Endothelial cell (in vitro differentiated cells): ENCODE measurements around the gene ANKS1B. TPM values are rescaled to one million over a fixed set of nuclear protein-coding genes. Genes with fewer than 3 reads are reported as not detected.

Source experiments
- DNase-seq: peaks from one replicate; pipeline ENCODE4 v3.0.0; 2021; ENCODE audit warnings: low spot score
- H3K27ac Mint-ChIP-seq: one replicate; pipeline ENCODE4 v1.8.0; 2021; ENCODE audit warnings: mixed read lengths, inconsistent platforms; ENCODE audit not compliant: unreplicated experiment
- H3K27me3 Mint-ChIP-seq: one replicate; pipeline ENCODE4 v1.8.0; 2021; ENCODE audit warnings: mild to moderate bottlenecking, moderate library complexity, mixed read lengths, inconsistent platforms; ENCODE audit not compliant: unreplicated experiment
- H3K36me3 Mint-ChIP-seq: one replicate; pipeline ENCODE4 v1.8.0; 2021; ENCODE audit warnings: mild to moderate bottlenecking, low read depth, mixed read lengths, inconsistent platforms; ENCODE audit not compliant: unreplicated experiment
- H3K4me1 Mint-ChIP-seq: one replicate; pipeline ENCODE4 v1.8.0; 2021; ENCODE audit warnings: mild to moderate bottlenecking, mixed read lengths, inconsistent platforms; ENCODE audit not compliant: unreplicated experiment
- H3K4me3 Mint-ChIP-seq: one replicate; pipeline ENCODE4 v1.8.0; 2021; ENCODE audit warnings: mild to moderate bottlenecking, mixed read lengths, inconsistent platforms; ENCODE audit not compliant: unreplicated experiment
- H3K9me3 Mint-ChIP-seq: one replicate; pipeline ENCODE4 v1.8.0; 2021; ENCODE audit warnings: mixed read lengths, inconsistent platforms; ENCODE audit not compliant: unreplicated experiment
- CTCF ChIP-seq: fragments of 200-600 bp; sonication (generic); IDR thresholded peaks from one replicate; pipeline ENCODE4 v1.5.0; 2021; ENCODE audit warnings: antibody characterized with exemption; ENCODE audit not compliant: unreplicated experiment
- total RNA-seq: library from RNA; stranded (reverse); fragmentation: NEBNext Ultra II Directional; extraction: Animal tissue kit (Norgen Biotek cat#: 25700); gene quantifications from one replicate; pipeline ENCODE4 v1.2.1, GENCODE V29; 2021; ENCODE audit not compliant: unreplicated experiment

Gene ANKS1B
- total RNA-seq, 1 donor from 2014 or later = 2.6 TPM

- Mint-ChIP-seq H3K36me3 (no peaks in the 10 kb centered on the region), H3K4me1 (peaks cover 3% of the 10 kb centered on the region), H3K27me3 (no peaks in the 10 kb centered on the region), H3K4me3 (no peak overlapping the region), H3K27ac (no peak overlapping the region), H3K9me3 (no peaks in the 10 kb centered on the region)
- DNase-seq = no peak
- TF ChIP-seq CTCF = no peak
These were observed 277.8 kb downstream of the ANKS1B start for GRCh38 chr12:99706736-99707473.

GRCh38 chr12:99704458-99704857 lies 280.3 kb downstream of the ANKS1B start:
- Mint-ChIP-seq H3K27me3 (no peaks in the 10 kb centered on the region), H3K9me3 (no peaks in the 10 kb centered on the region), H3K4me3 (no peak overlapping the region), H3K36me3 (no peaks in the 10 kb centered on the region), H3K4me1 (no peaks in the 10 kb centered on the region), H3K27ac (no peak overlapping the region)
- DNase-seq = no peak
- no peak for TF ChIP-seq CTCF

GRCh38 chr12:99704036-99704435 lies 280.7 kb downstream of the ANKS1B start:
- H3K36me3 Mint-ChIP-seq = no peaks in the 10 kb centered on the region
- H3K4me3 Mint-ChIP-seq = no peak overlapping the region
- no peak for TF ChIP-seq CTCF
- DNase-seq = no peak
- no peak overlapping the region for H3K27ac Mint-ChIP-seq
- H3K4me1 Mint-ChIP-seq = no peaks in the 10 kb centered on the region
- no peaks in the 10 kb centered on the region for H3K27me3 Mint-ChIP-seq
- H3K9me3 Mint-ChIP-seq = no peaks in the 10 kb centered on the region

- Mint-ChIP-seq H3K9me3 (no peaks in the 10 kb centered on the region), H3K27me3 (no peaks in the 10 kb centered on the region), H3K27ac (no peak overlapping the region), H3K4me1 (no peaks in the 10 kb centered on the region), H3K36me3 (no peaks in the 10 kb centered on the region), H3K4me3 (no peak overlapping the region)
- TF ChIP-seq CTCF = no peak
- no peak for DNase-seq
These were observed 284.7 kb downstream of the ANKS1B start for GRCh38 chr12:99700032-99700431.

- H3K4me3 Mint-ChIP-seq = no peak overlapping the region
- H3K36me3 Mint-ChIP-seq = no peaks in the 10 kb centered on the region
- H3K9me3 Mint-ChIP-seq = no peaks in the 10 kb centered on the region
- H3K27ac Mint-ChIP-seq = no peak overlapping the region
- no peak for TF ChIP-seq CTCF
- H3K4me1 Mint-ChIP-seq = no peaks in the 10 kb centered on the region
- no peaks in the 10 kb centered on the region for H3K27me3 Mint-ChIP-seq
- DNase-seq = no peak
These were observed 289.7 kb downstream of the ANKS1B start for GRCh38 chr12:99695050-99695449.
